Upper lobe of left lung (tissue), 4 donors: ENCODE results near the gene TMEM54.

ENCODE experiments used
- POLR2A ChIP-seq, 4 donors: fragments of 450-650 bp; IDR thresholded peaks; one replicate each; pipeline ENCODE4 v1.5.1; 2016 to 2017; ENCODE audit warnings: antibody characterized with exemption in 4 of 4, mild to moderate bottlenecking in 2 of 4
- POLR2AphosphoS5 ChIP-seq, 2 donors: sonication (generic); formaldehyde crosslinking; IDR thresholded peaks; one replicate each; pipeline ENCODE4 v1.5.1; 2017; ENCODE audit warnings: antibody characterized with exemption in 2 of 2
- TF ChIP-seq, protein P1 (sequence below), 6 experiments: fragments of 450-650 bp in 4 of 6; fragments of 200-600 bp in 2 of 6; sonication (generic) in 2 of 6; IDR thresholded peaks; one replicate each; pipeline ENCODE4 v1.5.1; 2016 to 2019; ENCODE audit warnings: antibody characterized with exemption in 6 of 6

GRCh38 chr1:32891630-32892029 is 9.6 kb downstream of the TMEM54 start:
- TF ChIP-seq, protein P1, sequence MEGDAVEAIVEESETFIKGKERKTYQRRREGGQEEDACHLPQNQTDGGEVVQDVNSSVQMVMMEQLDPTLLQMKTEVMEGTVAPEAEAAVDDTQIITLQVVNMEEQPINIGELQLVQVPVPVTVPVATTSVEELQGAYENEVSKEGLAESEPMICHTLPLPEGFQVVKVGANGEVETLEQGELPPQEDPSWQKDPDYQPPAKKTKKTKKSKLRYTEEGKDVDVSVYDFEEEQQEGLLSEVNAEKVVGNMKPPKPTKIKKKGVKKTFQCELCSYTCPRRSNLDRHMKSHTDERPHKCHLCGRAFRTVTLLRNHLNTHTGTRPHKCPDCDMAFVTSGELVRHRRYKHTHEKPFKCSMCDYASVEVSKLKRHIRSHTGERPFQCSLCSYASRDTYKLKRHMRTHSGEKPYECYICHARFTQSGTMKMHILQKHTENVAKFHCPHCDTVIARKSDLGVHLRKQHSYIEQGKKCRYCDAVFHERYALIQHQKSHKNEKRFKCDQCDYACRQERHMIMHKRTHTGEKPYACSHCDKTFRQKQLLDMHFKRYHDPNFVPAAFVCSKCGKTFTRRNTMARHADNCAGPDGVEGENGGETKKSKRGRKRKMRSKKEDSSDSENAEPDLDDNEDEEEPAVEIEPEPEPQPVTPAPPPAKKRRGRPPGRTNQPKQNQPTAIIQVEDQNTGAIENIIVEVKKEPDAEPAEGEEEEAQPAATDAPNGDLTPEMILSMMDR (IDR thresholded peaks at IDR 0.05) = no peak
- no peak for TF ChIP-seq POLR2AphosphoS5 (IDR thresholded peaks at IDR 0.05)
- no peak for TF ChIP-seq POLR2A (IDR thresholded peaks at IDR 0.05)
